GM21529 (cell line): Measurements from ENCODE around the gene CYTH3.

Experiments
- ATAC-seq: cut with Tn5 transposase; IDR thresholded peaks from one replicate; pipeline ENCODE4 v1.9.1; 2021; ENCODE audit not compliant: unreplicated experiment

Gene CYTH3

GRCh38 chr7:6258440-6259182 is 13.8 kb downstream of the CYTH3 start:
- ATAC-seq: no peak

DNA sequence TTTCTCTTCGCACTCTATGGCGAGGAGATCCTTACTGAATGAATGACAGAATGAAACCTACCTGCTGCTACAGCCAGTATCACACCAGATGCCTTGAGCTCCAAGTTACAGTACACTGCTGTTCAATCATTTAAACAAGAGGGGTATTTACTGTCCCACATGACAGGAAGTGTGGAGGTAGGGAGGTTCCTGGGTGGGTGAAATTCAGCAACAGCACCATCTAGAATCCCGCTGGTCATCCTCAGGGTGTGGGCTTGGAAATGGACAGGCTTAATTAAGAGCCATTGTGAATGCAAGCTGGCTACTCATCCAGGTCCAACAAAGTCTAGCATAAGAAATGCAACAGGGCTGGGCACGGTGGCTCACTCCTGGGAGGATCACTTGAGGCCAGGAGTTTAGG is 14.7 kb downstream of the CYTH3 start:
- ATAC-seq: no peak

- ATAC-seq: peak; percentile 83
These were observed 15.5 kb downstream of the CYTH3 start for GRCh38 chr7:6256677-6257535.

GRCh38 chr7:6256109-6256483 is 16.3 kb downstream of the CYTH3 start:
- no peak for ATAC-seq

DNA sequence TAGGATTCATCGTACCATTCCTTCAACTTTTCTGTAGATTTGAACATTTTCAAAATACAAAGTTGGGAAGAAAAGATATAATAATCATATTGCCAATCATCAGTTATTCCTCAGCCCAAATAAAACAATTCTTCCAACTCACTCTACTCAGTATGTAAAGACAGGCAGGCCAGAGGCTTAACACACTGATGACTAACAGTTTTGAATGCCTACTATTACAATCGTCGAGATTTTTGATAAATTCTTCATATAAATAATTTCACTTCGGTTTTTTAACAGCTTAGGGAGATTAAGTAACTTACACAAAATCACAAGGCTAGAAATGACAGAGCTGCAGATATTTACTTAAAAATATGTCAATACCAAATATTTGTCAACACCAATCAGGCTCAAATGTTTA is 17.6 kb downstream of the CYTH3 start:
- ATAC-seq: no peak

DNA sequence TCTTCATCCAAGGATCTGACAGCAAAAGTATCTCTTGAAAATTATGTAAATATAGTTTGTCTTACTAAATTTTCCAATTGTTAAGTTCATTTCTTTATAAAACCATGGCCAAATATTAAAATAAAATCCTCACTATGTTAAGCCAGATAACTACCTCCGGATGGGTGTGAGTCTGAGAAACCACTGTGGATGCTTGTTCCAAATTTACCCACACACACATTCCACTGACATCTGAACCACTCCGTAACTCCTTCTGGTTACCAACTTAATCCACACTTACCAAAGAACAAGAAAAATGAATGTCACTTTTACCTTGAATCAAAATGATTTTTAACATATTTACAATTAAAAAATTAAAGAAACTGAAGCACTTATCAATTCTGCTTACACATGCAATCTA is 19.7 kb downstream of the CYTH3 start:
- no peak for ATAC-seq

GRCh38 chr7:6252341-6252746 is 20.1 kb downstream of the CYTH3 start:
- ATAC-seq: no peak

DNA sequence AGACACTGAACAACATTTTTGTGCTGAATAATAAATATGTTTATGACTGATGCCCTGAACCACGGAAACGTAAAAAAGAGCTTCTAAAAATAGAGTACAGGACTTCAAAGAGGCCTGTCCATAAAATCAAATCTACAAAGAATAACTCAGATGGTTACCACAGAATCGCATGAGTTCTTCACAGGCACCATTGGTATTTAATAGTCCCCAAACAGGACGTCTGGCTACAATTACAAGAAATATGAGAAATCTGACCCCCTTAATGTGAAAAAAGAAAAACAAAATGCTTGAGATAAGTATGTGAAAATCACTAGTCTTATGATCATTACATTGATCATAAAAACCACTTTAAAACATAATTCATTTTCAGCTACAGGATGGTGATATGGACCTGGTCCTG is 20.8 kb downstream of the CYTH3 start:
- no peak for ATAC-seq

DNA sequence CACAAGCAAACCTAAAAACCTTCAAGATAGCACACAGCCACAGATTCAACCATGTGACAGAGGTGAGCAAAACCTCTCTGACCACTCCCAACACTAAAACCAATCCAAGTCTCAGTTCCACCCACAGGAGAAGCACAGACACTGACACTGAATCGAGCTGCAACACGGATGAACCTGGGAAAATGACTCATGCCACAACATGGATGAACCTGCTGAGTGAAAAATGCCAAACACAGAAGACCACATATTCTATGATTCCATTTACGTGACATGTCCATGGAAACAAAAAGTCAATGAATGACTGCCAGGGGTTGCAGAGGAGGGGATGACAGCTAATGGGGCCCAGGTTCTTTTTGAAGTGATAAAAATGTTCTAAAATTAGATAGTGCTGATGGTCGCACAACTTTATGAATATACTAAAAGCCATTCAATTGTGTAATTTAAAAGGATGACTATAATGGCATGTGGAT is 22.0 kb downstream of the CYTH3 start:
- peak; percentile 78 for ATAC-seq

GRCh38 chr7:6249043-6249442 is 23.4 kb downstream of the CYTH3 start:
- ATAC-seq: no peak

DNA sequence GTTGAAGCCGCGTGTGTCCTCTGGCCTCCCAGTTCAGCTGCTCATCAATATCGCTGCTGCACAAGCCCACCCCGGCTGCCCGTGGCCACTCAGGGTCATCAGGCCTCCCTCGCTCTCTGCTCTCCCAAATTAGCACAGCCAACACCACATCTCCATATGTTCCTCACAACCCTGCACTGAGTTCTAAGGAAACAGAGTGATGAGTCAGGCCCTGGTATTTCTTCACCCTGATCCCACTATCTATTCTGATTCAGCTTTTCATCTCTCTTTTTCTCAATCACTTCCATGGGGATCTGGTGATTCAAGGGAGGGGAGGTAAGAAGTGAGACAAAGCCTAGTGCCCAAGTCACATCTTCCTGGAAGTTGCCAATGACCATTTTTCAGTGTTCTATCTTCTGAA is 23.8 kb downstream of the CYTH3 start:
- no peak for ATAC-seq

DNA sequence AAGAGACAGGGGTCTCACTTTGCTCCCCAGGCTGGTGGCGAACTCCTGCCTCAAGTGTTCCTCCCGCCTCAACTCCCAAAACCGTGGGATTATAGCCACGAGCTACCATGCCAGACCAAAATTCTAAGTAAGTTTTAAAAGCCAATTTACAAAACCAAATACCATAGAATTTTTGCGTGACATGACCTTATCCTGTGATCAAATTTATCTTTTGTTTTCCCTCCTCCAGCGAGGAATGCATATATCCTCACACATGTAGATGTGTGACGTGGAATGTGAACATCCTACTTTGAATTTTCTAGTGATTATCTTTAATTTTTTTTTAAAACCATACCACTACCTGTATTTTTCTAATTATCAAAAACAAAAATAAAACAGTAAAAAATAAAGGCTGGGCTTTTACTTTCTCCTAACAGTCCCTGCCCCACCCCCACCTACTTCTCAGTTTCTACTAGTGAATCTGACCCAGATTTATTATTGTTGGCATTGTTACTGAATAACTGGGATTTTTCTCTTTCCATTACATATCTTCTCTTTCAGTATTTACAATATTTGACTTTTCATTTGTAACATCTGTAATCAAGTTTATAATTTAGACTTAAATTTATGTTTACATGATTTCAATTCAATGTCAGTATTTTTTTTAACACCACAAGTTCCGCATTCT is 26.0 kb downstream of the CYTH3 start:
- ATAC-seq: no peak

- ATAC-seq: no peak
These were observed 28.4 kb downstream of the CYTH3 start for GRCh38 chr7:6244021-6244420.

GRCh38 chr7:6243168-6243567 is 29.3 kb downstream of the CYTH3 start:
- no peak for ATAC-seq

GRCh38 chr7:6242561-6242960 is 29.9 kb downstream of the CYTH3 start:
- ATAC-seq: no peak

DNA sequence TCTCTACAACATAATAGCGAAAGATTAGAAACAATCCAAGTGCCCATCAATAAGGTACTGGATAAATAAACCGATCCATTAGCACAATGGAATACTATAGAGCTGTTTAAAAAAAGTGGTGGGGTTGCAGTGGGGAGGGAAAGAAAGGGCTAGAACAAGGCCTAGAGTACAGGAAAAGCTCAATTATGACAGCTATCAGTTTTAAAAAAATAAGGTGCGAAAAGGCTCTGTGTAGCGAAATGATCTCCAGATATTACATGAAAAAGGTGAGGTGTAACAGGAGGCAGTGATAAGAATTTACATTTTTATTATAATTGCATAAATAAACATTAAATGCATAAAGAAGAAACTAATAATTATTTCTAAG is 30.8 kb downstream of the CYTH3 start:
- ATAC-seq: no peak

DNA sequence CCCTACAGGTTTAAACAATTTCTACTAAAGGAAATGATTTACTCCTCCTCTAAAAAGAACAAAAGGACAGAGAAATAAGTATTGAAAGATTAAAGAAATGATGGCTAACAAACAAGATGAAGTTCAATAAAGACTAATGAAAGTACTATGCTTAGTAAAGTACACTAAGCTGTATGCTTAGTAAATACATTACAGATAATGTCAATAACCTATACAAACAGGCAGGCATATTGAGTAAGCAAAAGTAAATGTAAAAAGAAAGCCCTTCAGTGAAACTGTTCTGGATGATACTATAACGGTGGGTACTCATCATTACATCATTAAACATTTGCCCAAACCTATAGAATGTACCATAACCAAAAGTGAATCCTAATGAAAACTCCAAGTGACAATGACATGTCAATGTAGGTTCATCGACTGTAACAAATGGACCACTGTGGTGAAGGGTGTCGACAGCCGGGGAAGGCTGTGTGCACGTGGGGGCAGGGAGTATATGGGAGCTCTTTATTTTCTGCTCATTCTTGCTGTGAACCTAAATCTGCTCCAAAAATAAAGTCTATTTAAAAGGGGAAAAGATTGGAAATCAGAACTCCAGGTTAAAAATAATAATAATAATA is 34.0 kb downstream of the CYTH3 start:
- no peak for ATAC-seq

- ATAC-seq: no peak
These were observed 34.7 kb downstream of the CYTH3 start for GRCh38 chr7:6237730-6238129.

GRCh38 chr7:6237011-6237410 is 35.4 kb downstream of the CYTH3 start:
- ATAC-seq: no peak

- no peak for ATAC-seq
These were observed 37.2 kb downstream of the CYTH3 start for GRCh38 chr7:6235029-6235871.
